Colonic mucosa (tissue), 4 donors: ENCODE results near the gene AMH. TPM values are rescaled to one million over a fixed set of nuclear protein-coding genes. Genes with fewer than 3 reads are reported as not detected.

Experiments
- DNase-seq: peaks from one replicate; pipeline ENCODE4 v3.0.0-alpha.2; 2020
- H3K27ac ChIP-seq: fragments of 200-600 bp; one replicate; pipeline ENCODE4 v1.8.0; 2021
- H3K27me3 ChIP-seq: fragments of 200-600 bp; one replicate; pipeline ENCODE4 v1.8.0; 2021
- H3K36me3 ChIP-seq: fragments of 200-600 bp; one replicate; pipeline ENCODE4 v1.8.0; 2021
- H3K4me1 ChIP-seq: fragments of 200-600 bp; one replicate; pipeline ENCODE4 v1.8.0; 2021; ENCODE audit warnings: mild to moderate bottlenecking
- H3K4me3 ChIP-seq: fragments of 200-600 bp; one replicate; pipeline ENCODE4 v1.8.0; 2021
- H3K9ac ChIP-seq, 2 donors: one replicate each; pipeline ENCODE4 v1.7.0; 2013; ENCODE audit warnings: control low read depth in 2 of 2, low read depth in 2 of 2, low read length in 2 of 2
- H3K9me3 ChIP-seq: fragments of 200-600 bp; one replicate; pipeline ENCODE4 v1.8.0; 2021
- CTCF ChIP-seq: fragments of 200-600 bp; IDR thresholded peaks from one replicate; pipeline ENCODE4 v1.8.0; 2022; ENCODE audit warnings: antibody characterized with exemption, mild to moderate bottlenecking
- intact Hi-C: fragments of 100-400 bp; cut with DNase I; formaldehyde crosslinking; loops from one replicate; pipeline ENCODE4 v1.14.1; 2022
- total RNA-seq, 2 donors: library from RNA; stranded (reverse); fragmentation: NEBNext Ultra II Directional in 1 of 2; extraction: Animal tissue kit (Norgen Biotek cat#: 25700) in 1 of 2; gene quantifications; one replicate each; pipeline ENCODE4 v1.2.1, GENCODE V29; 2021
- donor health status: healthy.
- donor health status: DM: no; HTN: no; CAD: no.
- donor health status: DM: no; HTN: no; CAD: no.

The AMH gene
- total RNA-seq, 2 donors from 2014 or later = 0.90 to 5.1 TPM

DNA sequence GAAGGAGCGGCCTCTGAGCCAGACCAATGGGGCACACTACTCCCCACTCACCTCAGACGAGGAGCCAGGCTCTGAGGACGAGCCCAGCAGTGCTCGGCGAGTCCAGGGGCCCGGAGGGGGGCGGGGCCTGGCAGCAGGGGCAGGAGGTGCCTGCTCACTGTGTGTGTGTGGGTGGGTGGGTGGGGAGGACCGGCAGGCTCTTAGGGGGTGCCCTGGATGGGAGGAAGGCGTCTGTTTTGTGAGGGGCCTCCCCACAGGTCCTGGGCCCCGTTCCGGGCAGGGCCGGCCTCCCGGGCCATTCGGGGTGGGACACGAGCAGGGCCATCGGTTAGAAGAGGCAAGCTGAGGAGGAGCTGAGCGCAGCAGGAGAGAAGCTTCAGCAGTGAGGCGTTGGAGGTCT is 25.7 kb upstream of the AMH start:
- no peak overlapping the region for H3K9ac ChIP-seq
- H3K27me3 ChIP-seq = no peaks in the 10 kb centered on the region
- H3K36me3 ChIP-seq = peaks cover 6% of the 10 kb centered on the region
- H3K4me3 ChIP-seq = no peak overlapping the region
- no peak for TF ChIP-seq CTCF
- no peak for DNase-seq
- no peak overlapping the region for H3K27ac ChIP-seq
- intact Hi-C loops = no loop called here
- no peaks in the 10 kb centered on the region for H3K4me1 ChIP-seq
- no peaks in the 10 kb centered on the region for H3K9me3 ChIP-seq

DNA sequence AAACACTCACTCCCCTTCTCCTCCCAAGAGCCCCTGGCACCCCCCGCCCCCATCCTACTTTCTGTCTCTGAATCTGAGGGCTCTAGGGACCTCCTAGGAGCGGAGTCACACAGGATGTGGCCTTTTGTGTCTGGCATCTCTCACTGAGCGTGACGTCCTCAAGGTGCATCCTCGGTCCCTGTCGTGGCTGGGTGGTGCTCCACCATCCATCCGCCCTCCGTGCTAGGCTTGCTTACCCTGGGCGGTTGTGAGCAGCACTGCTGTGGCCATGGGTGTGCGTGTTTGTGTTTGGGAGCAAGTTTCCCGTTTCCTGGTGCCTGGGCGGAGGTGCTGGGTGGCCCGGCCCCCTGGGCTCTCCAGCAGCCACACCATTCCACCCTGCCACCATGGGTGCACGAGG is 25.2 kb upstream of the AMH start:
- H3K4me1 ChIP-seq = no peaks in the 10 kb centered on the region
- DNase-seq = no peak
- intact Hi-C loops = no loop called here
- no peak overlapping the region for H3K27ac ChIP-seq
- H3K4me3 ChIP-seq = no peak overlapping the region
- H3K9me3 ChIP-seq = no peaks in the 10 kb centered on the region
- H3K27me3 ChIP-seq = no peaks in the 10 kb centered on the region
- no peak overlapping the region for H3K9ac ChIP-seq
- H3K36me3 ChIP-seq = peaks cover 6% of the 10 kb centered on the region
- TF ChIP-seq CTCF = no peak

DNA sequence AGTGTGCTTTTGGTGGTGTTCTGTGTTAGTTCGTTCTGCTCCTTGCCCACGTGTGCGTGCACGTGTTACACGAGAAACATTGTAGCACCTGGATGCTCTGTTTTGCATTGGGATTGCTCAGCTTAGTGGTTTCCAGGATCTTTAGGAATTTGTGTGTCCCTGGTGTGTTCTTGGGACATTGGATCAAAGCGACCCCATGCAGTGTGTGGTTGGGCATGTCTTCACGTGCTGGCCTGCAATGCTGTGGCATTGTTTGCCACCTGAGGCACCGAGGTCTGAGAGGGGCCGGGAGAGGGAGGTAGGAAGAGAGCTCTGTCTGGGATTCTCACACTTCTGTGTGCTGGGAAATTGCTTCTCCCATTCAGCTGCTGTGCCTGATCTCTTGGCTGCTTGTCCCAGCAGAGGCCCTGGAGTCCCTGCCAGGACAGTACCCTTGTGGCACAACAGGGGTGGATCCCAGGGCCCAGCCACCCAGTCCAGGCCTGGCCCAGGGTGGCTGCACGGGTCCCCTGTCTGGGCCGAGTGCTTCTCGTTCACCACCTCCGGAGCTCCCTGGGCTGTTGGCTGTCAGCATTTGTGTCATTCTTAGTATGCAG is 24.3 kb upstream of the AMH start:
- Histone ChIP-seq H3K4me3 (no peak overlapping the region), H3K36me3 (peaks cover 8% of the 10 kb centered on the region), H3K27me3 (no peaks in the 10 kb centered on the region), H3K9me3 (no peaks in the 10 kb centered on the region), H3K27ac (no peak overlapping the region), H3K4me1 (no peaks in the 10 kb centered on the region), H3K9ac (no peak overlapping the region)
- DNase-seq = no peak
- TF ChIP-seq CTCF = no peak
- intact Hi-C loops = no loop called here

- intact Hi-C loops = no loop called here
Observed at GRCh38 chr19:2225415-2226050, 23.6 kb upstream of the AMH start.

GRCh38 chr19:2226051-2226839 is 22.9 kb upstream of the AMH start:
- Histone ChIP-seq H3K9ac (no peak overlapping the region), H3K9me3 (no peaks in the 10 kb centered on the region), H3K27me3 (no peaks in the 10 kb centered on the region), H3K4me3 (no peak overlapping the region), H3K27ac (no peak overlapping the region), H3K36me3 (peaks cover 4% of the 10 kb centered on the region), H3K4me1 (no peaks in the 10 kb centered on the region)
- intact Hi-C loops = no loop called here
- no peak for TF ChIP-seq CTCF
- no peak for DNase-seq

More at GRCh38 chr19:2225415-2226050, 23.6 kb upstream of the AMH start:
- no peak overlapping the region for H3K9ac ChIP-seq
- peaks cover 4% of the 10 kb centered on the region for H3K36me3 ChIP-seq
- TF ChIP-seq CTCF = no peak
- DNase-seq = no peak
- no peak overlapping the region for H3K4me3 ChIP-seq
- no peaks in the 10 kb centered on the region for H3K4me1 ChIP-seq
- no peaks in the 10 kb centered on the region for H3K27me3 ChIP-seq
- no peak overlapping the region for H3K27ac ChIP-seq
- no peaks in the 10 kb centered on the region for H3K9me3 ChIP-seq
